ENCODE data around the gene NTM.

NTM gene

GRCh38 chr11:131884461-131885073 lies 514.2 kb downstream of the NTM start:
- DNase-seq: peak; percentile 64

DNA sequence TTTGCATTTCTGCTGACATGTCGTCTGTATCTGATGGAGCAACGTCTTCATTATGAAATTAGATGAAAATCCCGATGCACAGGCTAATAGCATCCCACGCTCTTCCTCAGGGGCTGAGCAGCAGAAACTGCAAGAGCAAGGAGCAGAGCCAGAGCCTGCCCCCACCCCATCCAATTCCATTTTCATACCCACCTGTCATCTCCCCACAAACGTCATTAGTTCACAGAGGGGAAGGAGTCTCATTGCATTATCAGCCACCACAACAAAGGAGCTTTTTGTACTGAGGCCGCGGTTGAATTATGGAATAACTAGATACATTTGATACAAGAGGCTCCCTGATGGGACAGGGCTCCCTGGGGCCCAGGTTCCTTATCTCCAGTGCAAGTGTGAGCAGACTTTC lies 515.0 kb downstream of the NTM start:
- no peak for DNase-seq

DNA sequence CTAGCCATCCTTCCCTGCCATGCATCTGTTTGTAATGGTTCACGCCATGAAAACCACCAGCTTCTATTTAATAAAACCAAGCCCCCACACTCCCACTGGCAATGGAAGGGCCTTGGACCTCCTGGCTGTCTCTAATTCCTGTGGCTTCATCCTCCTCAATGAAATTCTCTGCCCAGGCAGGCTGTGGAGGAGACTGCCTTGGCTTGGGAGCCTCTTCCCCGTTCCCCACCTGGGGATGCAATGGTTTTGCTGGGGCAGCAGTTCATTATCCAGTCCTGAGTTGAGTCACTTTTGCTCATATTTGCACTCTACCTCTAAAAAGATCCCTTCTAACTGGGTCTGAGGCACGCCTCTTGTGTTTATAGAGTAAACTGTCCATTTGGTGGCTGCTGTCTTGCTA lies 515.8 kb downstream of the NTM start:
- DNase-seq: no peak

GRCh38 chr11:131888230-131888855 lies 517.9 kb downstream of the NTM start:
- DNase-seq: no peak

- DNase-seq: peak; percentile 67
These were observed 518.7 kb downstream of the NTM start for GRCh38 chr11:131889146-131889577.

- peak; percentile 11 for DNase-seq
These were observed 519.6 kb downstream of the NTM start for GRCh38 chr11:131889760-131890581.

DNA sequence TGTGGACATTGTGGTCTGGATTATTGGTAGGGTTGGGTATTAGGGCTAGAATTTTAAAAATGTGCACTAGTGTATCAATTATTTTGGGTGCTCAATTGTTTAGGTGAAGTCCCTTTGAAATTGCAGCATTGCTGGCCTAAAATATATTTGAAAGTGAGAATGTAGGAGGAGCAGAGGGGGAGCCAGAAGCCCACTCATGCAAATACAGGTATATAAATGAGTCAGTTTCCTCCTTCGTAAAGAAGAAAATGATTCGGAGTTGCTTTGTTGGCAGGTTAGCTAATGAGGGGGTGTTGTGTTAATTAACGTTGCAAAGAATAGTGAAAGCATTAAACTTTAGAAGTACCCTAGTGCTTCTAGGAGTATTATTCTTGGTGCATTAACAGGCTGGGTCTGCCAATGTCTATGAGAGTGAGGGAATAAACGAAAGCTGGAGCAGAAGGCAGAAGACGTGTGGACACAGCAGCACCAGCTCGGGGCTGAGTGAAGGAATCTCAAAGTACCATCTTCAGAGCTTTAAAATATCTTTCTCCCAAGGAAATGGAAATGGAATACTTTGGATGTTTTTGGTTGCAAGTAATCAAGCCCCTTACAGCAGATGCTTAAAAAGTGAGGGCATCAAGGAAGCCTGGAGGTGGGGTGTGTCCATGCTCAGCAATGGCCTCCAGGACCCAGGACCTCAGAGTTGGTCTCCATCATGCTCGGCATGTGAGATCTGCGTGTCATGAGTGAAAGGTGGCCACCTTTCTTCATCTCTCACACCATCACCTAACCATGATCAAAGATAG lies 522.9 kb downstream of the NTM start:
- no peak for DNase-seq

- no peak for DNase-seq
These were observed 523.6 kb downstream of the NTM start for GRCh38 chr11:131893988-131894387.

- DNase-seq: no peak
These were observed 524.5 kb downstream of the NTM start for GRCh38 chr11:131894615-131895544.

- no peak for DNase-seq
These were observed 525.5 kb downstream of the NTM start for GRCh38 chr11:131895865-131896264.

DNA sequence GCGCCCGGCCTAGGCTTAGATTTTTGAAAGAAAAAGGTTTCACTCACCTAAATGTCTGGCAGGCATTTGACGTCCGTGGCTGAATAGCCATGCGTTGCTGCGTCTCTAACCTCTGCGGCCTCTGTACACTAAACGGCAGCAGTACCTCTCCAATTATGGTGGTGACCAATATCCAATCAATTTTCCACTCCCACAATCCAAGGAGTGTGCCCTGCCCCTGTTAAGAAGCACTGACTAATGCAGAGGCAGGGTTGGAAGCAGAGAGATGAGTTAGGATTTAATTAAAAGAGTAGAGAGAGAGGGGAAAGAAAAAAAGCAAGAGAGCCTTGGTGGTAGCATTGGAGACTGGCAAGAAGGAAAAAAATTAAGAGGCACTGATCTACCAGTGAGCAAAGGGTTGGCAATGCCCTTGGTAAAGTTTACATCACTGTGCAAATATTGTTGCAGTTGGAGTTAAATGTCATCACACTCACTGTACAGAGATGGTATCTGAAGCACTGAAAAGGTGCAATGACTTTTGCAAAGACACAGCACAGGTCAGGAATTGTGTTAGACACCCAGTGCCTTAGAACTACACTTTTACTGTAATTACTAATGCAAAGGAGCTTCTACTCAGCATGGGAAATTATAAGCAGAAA lies 526.7 kb downstream of the NTM start:
- no peak for DNase-seq

GRCh38 chr11:131897956-131898355 lies 527.5 kb downstream of the NTM start:
- no peak for DNase-seq

GRCh38 chr11:131898949-131899348 lies 528.5 kb downstream of the NTM start:
- DNase-seq: no peak

DNA sequence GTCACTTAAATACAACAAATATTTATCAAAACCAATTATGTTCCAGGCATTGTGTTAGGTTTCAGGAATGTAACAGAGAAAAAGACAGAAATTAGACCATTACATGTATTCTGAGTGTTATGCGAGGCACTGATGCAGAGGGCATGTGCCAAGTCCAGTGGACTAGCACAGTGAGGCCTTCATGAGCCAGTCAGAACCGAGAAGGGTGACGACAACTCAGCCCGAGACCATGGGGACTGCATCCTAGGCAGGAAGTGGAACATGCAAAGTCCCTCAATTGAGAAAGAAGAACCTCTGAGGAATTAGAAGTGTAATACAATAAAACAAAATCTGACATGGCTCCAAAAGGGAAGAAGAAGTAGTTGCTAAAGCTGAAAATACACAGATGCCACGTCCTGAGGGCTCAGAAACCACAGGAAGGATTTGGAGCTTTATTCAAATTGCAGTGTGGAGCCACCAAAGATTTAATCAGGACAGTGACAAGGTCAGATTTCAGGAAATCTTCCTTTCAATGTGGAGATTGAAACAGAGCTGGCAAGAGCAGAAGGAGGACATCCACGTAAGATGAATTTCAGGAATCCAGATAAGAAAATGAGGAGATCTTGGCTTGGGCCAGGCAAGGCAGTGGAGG lies 529.6 kb downstream of the NTM start:
- no peak for DNase-seq

GRCh38 chr11:131902421-131902820 lies 532.0 kb downstream of the NTM start:
- no peak for DNase-seq

- DNase-seq: no peak
These were observed 532.7 kb downstream of the NTM start for GRCh38 chr11:131903074-131903473.

GRCh38 chr11:131904756-131905155 lies 534.3 kb downstream of the NTM start:
- no peak for DNase-seq

GRCh38 chr11:131906963-131907362 lies 536.5 kb downstream of the NTM start:
- no peak for DNase-seq

- DNase-seq: no peak
These were observed 537.0 kb downstream of the NTM start for GRCh38 chr11:131907371-131907770.

GRCh38 chr11:131908316-131908715 lies 537.9 kb downstream of the NTM start:
- DNase-seq: no peak
